WTC11 (cell line): ENCODE data around the gene PANK4. TPM values are rescaled to one million over a fixed set of nuclear protein-coding genes. Genes with fewer than 3 reads are reported as not detected.

Experiments used
- ATAC-seq: fragments of 200-7000 bp; cut with Tn5 transposase; 2 replicates; pipeline ENCODE4 v1.10.0; 2021; ENCODE audit warnings: mild to moderate bottlenecking, moderate library complexity
- CTCF ChIA-PET: fragments of 300-600 bp; sonication (Branson Sonifier 250); formaldehyde crosslinking; loops from one replicate; lab custom pipeline; 2021; ENCODE audit warnings: antibody characterized with exemption; lab: Charles Lee
- POLR2A ChIA-PET: fragments of 350-600 bp; sonication (Branson Sonifier 250); formaldehyde crosslinking; loops from one replicate; lab custom pipeline; 2021; ENCODE audit warnings: antibody characterized with exemption; lab: Charles Lee
- DNase-seq: peaks from one replicate; pipeline ENCODE4 v3.0.0; 2021; ENCODE audit warnings: low spot score
- H3K27ac Mint-ChIP-seq: 2 replicates; pipeline ENCODE4 v1.8.0; 2021; ENCODE audit warnings: mixed read lengths
- H3K27me3 Mint-ChIP-seq: 2 replicates; pipeline ENCODE4 v1.8.0; 2021; ENCODE audit warnings: low read depth, mild to moderate bottlenecking, moderate library complexity, mixed read lengths
- H3K36me3 Mint-ChIP-seq: 2 replicates; pipeline ENCODE4 v1.8.0; 2021; ENCODE audit warnings: mixed read lengths
- H3K4me1 Mint-ChIP-seq: 2 replicates; pipeline ENCODE4 v1.8.0; 2022; ENCODE audit warnings: mixed read lengths
- H3K4me3 Mint-ChIP-seq: 2 replicates; pipeline ENCODE4 v1.8.0; 2021; ENCODE audit warnings: mild to moderate bottlenecking, moderate library complexity, mixed read lengths
- H3K9me3 Mint-ChIP-seq: 2 replicates; pipeline ENCODE4 v1.8.0; 2021; ENCODE audit warnings: mixed read lengths
- ATF1 ChIP-seq: sonication (generic); formaldehyde crosslinking; IDR thresholded peaks from 2 replicates; pipeline ENCODE4 v1.8.1; 2023; ENCODE audit warnings: mild to moderate bottlenecking, moderate library complexity, missing genetic modification reagents
- CREM ChIP-seq: sonication (generic); formaldehyde crosslinking; IDR thresholded peaks from 2 replicates; pipeline ENCODE4 v1.8.1; 2022; ENCODE audit warnings: mild to moderate bottlenecking, missing genetic modification reagents, moderate library complexity
- CTCF ChIP-seq: fragments of 200-600 bp; IDR thresholded peaks from 2 replicates; pipeline ENCODE4 v1.8.0; 2022; ENCODE audit warnings: antibody characterized with exemption
- ETV6 ChIP-seq: sonication (generic); formaldehyde crosslinking; IDR thresholded peaks from 2 replicates; pipeline ENCODE4 v1.8.1; 2022; ENCODE audit warnings: mild to moderate bottlenecking, missing genetic modification reagents
- FOXK1 ChIP-seq: sonication (generic); formaldehyde crosslinking; IDR thresholded peaks from 2 replicates; pipeline ENCODE4 v1.8.0; 2022; ENCODE audit warnings: mild to moderate bottlenecking, moderate library complexity, missing genetic modification reagents
- GTF2I ChIP-seq: fragments of 250-450 bp; sonication (Bioruptor Pico); conservative IDR thresholded peaks from 2 replicates; pipeline ENCODE4 v1.4.0; 2021; ENCODE audit warnings: mild to moderate bottlenecking
- HMGA2 ChIP-seq: fragments of 250-450 bp; sonication (Bioruptor Pico); IDR thresholded peaks from 2 replicates; pipeline ENCODE4 v1.4.0; 2021; ENCODE audit warnings: mild to moderate bottlenecking, moderate library complexity
- NFATC4 ChIP-seq: fragments of 250-450 bp; sonication (Bioruptor Pico); IDR thresholded peaks from 2 replicates; pipeline ENCODE4 v1.9.0; 2021; ENCODE audit warnings: mild to moderate bottlenecking
- NR2C2 ChIP-seq: sonication (generic); formaldehyde crosslinking; IDR thresholded peaks from 2 replicates; pipeline ENCODE4 v1.8.0; 2022; ENCODE audit warnings: mild to moderate bottlenecking, missing genetic modification reagents
- SMAD4 ChIP-seq: sonication (generic); formaldehyde crosslinking; IDR thresholded peaks from 2 replicates; pipeline ENCODE4 v1.8.0; 2022; ENCODE audit warnings: mild to moderate bottlenecking, missing genetic modification reagents
- SP1 ChIP-seq: sonication (generic); formaldehyde crosslinking; conservative IDR thresholded peaks from 2 replicates; pipeline ENCODE4 v1.8.1; 2022; ENCODE audit warnings: missing genetic modification reagents
- STAT6 ChIP-seq: sonication (generic); formaldehyde crosslinking; conservative IDR thresholded peaks from 2 replicates; pipeline ENCODE4 v1.8.1; 2023; ENCODE audit warnings: mild to moderate bottlenecking, low read depth, missing genetic modification reagents, moderate library complexity
- ZNF423 ChIP-seq: fragments of 250-450 bp; sonication (Bioruptor Pico); IDR thresholded peaks from 2 replicates; pipeline ENCODE4 v2.1.2; 2022; ENCODE audit warnings: mild to moderate bottlenecking, moderate library complexity
- ZNF671 ChIP-seq: fragments of 250-450 bp; sonication (Bioruptor Pico); IDR thresholded peaks from 2 replicates; pipeline ENCODE4 v1.8.0; 2021; ENCODE audit warnings: mild to moderate bottlenecking
- total RNA-seq: library from RNA; stranded (reverse); gene quantifications from 3 replicates; pipeline ENCODE4 v1.2.3, GENCODE V29; 2021
- TF ChIP-seq, protein P1 (sequence below): sonication (generic); formaldehyde crosslinking; IDR thresholded peaks from 2 replicates; pipeline ENCODE4 v1.8.1; 2022; ENCODE audit warnings: low read depth, mild to moderate bottlenecking, moderate library complexity, missing genetic modification reagents, borderline replicate concordance
- TF ChIP-seq, protein P2 (sequence below): sonication (generic); formaldehyde crosslinking; IDR thresholded peaks from 2 replicates; pipeline ENCODE4 v1.8.1; 2022; ENCODE audit warnings: mild to moderate bottlenecking, missing genetic modification reagents, moderate library complexity, borderline replicate concordance
- TF ChIP-seq, protein P3 (sequence below): sonication (generic); formaldehyde crosslinking; IDR thresholded peaks from 2 replicates; pipeline ENCODE4 v1.8.1; 2022; ENCODE audit warnings: mild to moderate bottlenecking, moderate library complexity, missing genetic modification reagents

Gene PANK4
- total RNA-seq, 1 experiment from 2014 or later, result 52.5 TPM

- TF ChIP-seq, protein P1, sequence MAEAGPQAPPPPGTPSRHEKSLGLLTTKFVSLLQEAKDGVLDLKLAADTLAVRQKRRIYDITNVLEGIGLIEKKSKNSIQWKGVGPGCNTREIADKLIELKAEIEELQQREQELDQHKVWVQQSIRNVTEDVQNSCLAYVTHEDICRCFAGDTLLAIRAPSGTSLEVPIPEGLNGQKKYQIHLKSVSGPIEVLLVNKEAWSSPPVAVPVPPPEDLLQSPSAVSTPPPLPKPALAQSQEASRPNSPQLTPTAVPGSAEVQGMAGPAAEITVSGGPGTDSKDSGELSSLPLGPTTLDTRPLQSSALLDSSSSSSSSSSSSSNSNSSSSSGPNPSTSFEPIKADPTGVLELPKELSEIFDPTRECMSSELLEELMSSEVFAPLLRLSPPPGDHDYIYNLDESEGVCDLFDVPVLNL, result no peak
- TF ChIP-seq CTCF, result no peak
- peak; percentile 66 for TF ChIP-seq ZNF423 (CRISPR knock-in tag)
- no peak for TF ChIP-seq NR2C2 (CRISPR knock-in tag)
- TF ChIP-seq, protein P2, sequence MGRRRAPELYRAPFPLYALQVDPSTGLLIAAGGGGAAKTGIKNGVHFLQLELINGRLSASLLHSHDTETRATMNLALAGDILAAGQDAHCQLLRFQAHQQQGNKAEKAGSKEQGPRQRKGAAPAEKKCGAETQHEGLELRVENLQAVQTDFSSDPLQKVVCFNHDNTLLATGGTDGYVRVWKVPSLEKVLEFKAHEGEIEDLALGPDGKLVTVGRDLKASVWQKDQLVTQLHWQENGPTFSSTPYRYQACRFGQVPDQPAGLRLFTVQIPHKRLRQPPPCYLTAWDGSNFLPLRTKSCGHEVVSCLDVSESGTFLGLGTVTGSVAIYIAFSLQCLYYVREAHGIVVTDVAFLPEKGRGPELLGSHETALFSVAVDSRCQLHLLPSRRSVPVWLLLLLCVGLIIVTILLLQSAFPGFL (CRISPR knock-in tag), result no peak
- TF ChIP-seq FOXK1 (CRISPR knock-in tag), result 0 out of 2 replicates have a peak, but pooled peaks have one; percentile 49
- TF ChIP-seq GTF2I (CRISPR knock-in tag), result no peak
- no peak; the same call in 1 of the 2 replicates for TF ChIP-seq CREM (CRISPR knock-in tag)
- TF ChIP-seq SMAD4 (CRISPR knock-in tag), result 0 out of 2 replicates have a peak, but pooled peaks have one; percentile 39
- TF ChIP-seq STAT6 (CRISPR knock-in tag), result no peak
- no peak for TF ChIP-seq NFATC4
- no peak for TF ChIP-seq ZNF671 (CRISPR knock-in tag)
- no peak for TF ChIP-seq HMGA2 (CRISPR knock-in tag)
- TF ChIP-seq SP1 (CRISPR knock-in tag), result no peak
- no peak for TF ChIP-seq ETV6 (CRISPR knock-in tag)
- TF ChIP-seq, all 79 proteins: peak for 16
Measured at GRCh38 chr1:2468041-2468472, 58.3 kb downstream of the PANK4 start (continued).

- no peaks in the 10 kb centered on the region for H3K9me3 Mint-ChIP-seq
- peak; percentile 71 for DNase-seq
- H3K4me1 Mint-ChIP-seq, result no peaks in the 10 kb centered on the region
- no peaks in the 10 kb centered on the region for H3K36me3 Mint-ChIP-seq
- peak; percentile 67 for ATAC-seq
- H3K27me3 Mint-ChIP-seq, result no peaks in the 10 kb centered on the region
- H3K27ac Mint-ChIP-seq, result no peak overlapping the region
- ChIA-PET CTCF (interaction anchor here (1.2 to 2.3 kb wide), 4 partner anchors 12 to 95 kb away, joined by 3 to 7 read pairs (median 5); no protein-coding TSS in a partner anchor), POLR2A (interaction anchor here (0.9 kb wide), 1 partner anchor 60 kb away, joined by 3 read pairs; no protein-coding TSS in a partner anchor)
- no peak overlapping the region for H3K4me3 Mint-ChIP-seq
- TF ChIP-seq ATF1 (CRISPR knock-in tag) (no peak), SP1 (CRISPR knock-in tag) (peak; percentile 84), CREM (CRISPR knock-in tag) (no peak)
- TF ChIP-seq, protein P3, sequence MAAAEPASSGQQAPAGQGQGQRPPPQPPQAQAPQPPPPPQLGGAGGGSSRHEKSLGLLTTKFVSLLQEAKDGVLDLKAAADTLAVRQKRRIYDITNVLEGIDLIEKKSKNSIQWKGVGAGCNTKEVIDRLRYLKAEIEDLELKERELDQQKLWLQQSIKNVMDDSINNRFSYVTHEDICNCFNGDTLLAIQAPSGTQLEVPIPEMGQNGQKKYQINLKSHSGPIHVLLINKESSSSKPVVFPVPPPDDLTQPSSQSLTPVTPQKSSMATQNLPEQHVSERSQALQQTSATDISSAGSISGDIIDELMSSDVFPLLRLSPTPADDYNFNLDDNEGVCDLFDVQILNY (CRISPR knock-in tag), result 0 out of 2 replicates have a peak, but pooled peaks have one; percentile 57
Measured at GRCh38 chr1:2466958-2467554, 59.3 kb downstream of the PANK4 start.
